LNCaP clone FGC (cell line): ENCODE measurements around the gene JPH3.

Experiments
- DNase-seq: peaks from one replicate; pipeline ENCODE4 v3.0.0-alpha.2; 2011; ENCODE audit warnings: low read depth
- H3K4me3 ChIP-seq: 2 replicates; pipeline ENCODE4 v1.5.1; 2011; ENCODE audit warnings: mild to moderate bottlenecking, low read depth, low read length, control low read depth
- CTCF ChIP-seq: IDR thresholded peaks from 2 replicates; pipeline ENCODE4 v1.5.1; 2012; ENCODE audit warnings: mild to moderate bottlenecking; ENCODE audit not compliant: control insufficient read depth, insufficient read depth; ENCODE audit errors: extremely low read depth

Gene JPH3

DNA sequence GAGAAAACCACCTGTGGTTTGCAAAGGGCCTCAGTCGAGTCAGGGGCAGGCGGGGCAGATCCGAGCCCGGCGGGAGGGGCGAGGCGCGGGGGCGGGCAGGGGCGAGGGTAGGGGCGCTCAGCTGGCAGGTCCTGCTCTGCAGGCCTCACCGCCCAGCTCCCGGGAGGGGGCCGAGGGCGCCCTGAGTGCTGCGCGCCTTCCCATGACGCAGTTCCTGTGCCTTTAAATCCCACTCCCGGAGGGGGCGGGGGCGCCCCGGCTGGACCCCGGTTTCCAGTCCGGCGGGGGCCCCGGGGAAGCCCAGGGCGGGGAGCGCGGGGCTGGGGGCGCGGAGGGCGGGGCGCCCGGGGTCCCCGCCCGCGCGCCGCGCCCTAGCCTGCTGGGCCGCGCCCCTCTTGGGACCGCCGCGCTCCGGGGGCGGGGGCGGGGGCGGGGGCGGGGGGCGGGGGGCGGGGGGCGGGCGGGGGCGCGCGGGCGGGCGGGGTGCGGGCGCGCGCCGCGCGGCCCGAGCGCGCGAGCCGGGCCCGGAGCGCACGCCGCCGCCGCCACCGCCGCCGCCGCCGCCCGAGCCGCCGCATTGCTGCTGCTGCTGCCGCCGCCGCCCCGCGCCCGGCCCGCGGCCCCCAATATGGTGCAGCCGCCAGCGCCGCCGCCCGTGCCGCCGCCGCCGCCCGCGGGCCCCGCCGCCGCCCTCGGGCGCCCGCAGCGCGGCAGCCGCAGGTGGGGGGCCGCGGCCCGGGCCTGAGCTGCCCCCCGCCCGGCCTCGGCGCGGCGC is at the start of gene JPH3:
Gene JPH3, plus strand, starts transcription at position 508 of the 775 bp plus-strand sequence. CDS start 639 bp downstream, outside the sequence.
- no peak for DNase-seq
- H3K4me3 ChIP-seq, result no peak within 1 kb of the TSS
- TF ChIP-seq CTCF, result no peak

DNA sequence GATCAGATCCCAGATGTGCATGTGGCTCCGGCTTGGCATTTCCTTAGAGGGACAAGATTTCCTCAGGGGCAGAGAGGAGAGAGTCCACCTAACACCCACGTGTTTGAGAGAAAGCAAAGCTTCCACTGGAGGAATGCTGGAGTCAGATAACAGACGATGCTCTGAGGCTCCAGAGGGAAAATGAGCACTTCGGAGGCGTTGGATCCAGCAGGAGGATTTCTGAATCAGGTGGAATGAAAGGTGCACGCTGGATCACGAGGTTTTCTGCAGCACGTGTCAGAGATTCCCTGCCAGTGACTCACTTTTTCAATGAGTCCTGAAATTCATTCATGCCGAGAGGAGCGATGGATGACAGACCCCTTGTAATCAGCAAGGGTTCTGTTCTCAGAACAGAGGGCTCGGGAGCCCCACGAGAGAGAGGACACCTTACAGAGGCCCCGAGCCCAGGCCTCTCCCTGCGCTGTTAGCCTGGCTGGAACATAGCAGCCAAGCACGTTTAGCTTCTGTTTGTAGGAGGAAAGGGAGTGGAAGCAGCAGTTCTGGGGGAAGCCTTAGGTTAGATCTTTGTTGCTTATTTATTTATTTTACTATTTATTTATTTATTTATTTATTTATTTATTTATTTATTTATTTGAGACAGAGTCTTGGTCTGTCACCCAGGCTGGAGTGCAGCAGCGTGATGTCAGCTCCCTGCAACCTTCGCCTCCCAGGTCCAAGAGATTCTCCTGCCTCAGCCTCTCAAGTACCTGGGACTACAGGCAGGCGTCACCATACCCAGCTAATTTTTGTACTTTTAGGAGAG is 49.3 kb upstream of the JPH3 start:
- H3K4me3 ChIP-seq, result no peak overlapping the region
- no peak for TF ChIP-seq CTCF
- DNase-seq, result no peak

GRCh38 chr16:87554754-87555427 is 47.4 kb upstream of the JPH3 start:
- no peak for DNase-seq
- no peak for TF ChIP-seq CTCF
- H3K4me3 ChIP-seq, result no peak overlapping the region

DNA sequence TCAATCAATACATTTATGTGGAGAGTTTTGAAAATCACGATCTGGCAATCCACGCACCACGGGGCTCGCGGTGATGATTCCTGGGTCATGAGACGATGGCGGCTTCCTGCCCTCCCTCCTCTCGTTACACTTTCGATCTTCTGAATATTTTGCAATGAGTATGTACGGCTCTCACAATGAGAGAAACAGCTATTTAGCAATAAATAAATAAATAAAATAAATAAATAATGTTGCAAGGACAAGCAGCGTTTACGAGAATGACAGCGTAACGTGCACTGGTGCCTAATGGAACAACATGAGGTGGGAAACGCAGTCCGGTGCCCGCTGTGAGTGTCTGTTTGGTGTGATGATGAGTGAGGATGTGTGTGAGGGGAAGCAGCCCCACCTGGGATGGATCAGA is 46.7 kb upstream of the JPH3 start:
- H3K4me3 ChIP-seq, result no peak overlapping the region
- TF ChIP-seq CTCF, result no peak
- DNase-seq, result no peak

- H3K4me3 ChIP-seq, result no peak overlapping the region
- no peak for TF ChIP-seq CTCF
- DNase-seq, result no peak
Measured at GRCh38 chr16:87556941-87557459, 45.3 kb upstream of the JPH3 start.

GRCh38 chr16:87558682-87559081 is 43.6 kb upstream of the JPH3 start:
- no peak for TF ChIP-seq CTCF
- H3K4me3 ChIP-seq, result no peak overlapping the region
- DNase-seq, result no peak
